BE2C (cell line): Measurements from ENCODE around the gene KLF8.

Source experiments
- DNase-seq: peaks from one replicate; pipeline ENCODE4 v3.0.0-alpha.2; 2020
- H3K27me3 ChIP-seq: fragments of 250-450 bp; sonication (Bioruptor Pico); 2 replicates; pipeline ENCODE4 v1.5.1; 2020; ENCODE audit warnings: mild to moderate bottlenecking
- H3K36me3 ChIP-seq: fragments of 250-450 bp; sonication (Bioruptor Pico); 2 replicates; pipeline ENCODE4 v1.5.1; 2020; ENCODE audit warnings: mild to moderate bottlenecking
- H3K4me1 ChIP-seq: fragments of 250-450 bp; sonication (Bioruptor Pico); 2 replicates; pipeline ENCODE4 v1.5.1; 2020
- H3K4me3 ChIP-seq: 2 replicates; pipeline ENCODE4 v1.5.1; 2011; ENCODE audit warnings: low read depth, low read length
- H3K9me3 ChIP-seq: fragments of 250-450 bp; sonication (Bioruptor Pico); 2 replicates; pipeline ENCODE4 v1.5.1; 2020
- TF ChIP-seq, protein P1 (sequence below): IDR thresholded peaks from 2 replicates; pipeline ENCODE4 v1.5.1; 2012; ENCODE audit warnings: mild to moderate bottlenecking, low read depth, low read length

The KLF8 gene

DNA sequence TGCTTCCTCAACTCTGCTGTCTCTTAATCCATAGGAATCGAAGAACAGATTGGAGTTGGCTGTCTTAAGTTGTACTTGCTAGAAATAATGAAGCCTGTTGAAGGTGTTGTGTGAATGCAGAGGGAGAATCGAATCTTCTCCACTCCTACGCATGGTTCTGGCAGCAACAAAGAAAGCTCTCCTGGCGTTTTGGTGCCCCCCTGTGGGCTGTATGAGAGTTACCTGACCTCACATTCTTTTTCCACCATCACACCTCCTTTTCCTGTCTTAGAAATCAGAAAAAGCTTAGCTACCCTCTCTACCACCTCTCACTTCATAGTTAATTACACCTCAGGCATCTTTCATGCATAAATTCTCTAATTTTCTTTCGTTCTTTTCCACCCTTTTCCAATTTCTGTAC is 16.3 kb downstream of the KLF8 start:
- TF ChIP-seq, protein P1, sequence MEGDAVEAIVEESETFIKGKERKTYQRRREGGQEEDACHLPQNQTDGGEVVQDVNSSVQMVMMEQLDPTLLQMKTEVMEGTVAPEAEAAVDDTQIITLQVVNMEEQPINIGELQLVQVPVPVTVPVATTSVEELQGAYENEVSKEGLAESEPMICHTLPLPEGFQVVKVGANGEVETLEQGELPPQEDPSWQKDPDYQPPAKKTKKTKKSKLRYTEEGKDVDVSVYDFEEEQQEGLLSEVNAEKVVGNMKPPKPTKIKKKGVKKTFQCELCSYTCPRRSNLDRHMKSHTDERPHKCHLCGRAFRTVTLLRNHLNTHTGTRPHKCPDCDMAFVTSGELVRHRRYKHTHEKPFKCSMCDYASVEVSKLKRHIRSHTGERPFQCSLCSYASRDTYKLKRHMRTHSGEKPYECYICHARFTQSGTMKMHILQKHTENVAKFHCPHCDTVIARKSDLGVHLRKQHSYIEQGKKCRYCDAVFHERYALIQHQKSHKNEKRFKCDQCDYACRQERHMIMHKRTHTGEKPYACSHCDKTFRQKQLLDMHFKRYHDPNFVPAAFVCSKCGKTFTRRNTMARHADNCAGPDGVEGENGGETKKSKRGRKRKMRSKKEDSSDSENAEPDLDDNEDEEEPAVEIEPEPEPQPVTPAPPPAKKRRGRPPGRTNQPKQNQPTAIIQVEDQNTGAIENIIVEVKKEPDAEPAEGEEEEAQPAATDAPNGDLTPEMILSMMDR = peak; percentile 67
- H3K36me3 ChIP-seq = no peaks in the 10 kb centered on the region
- no peaks in the 10 kb centered on the region for H3K4me1 ChIP-seq
- peak; percentile 40 for DNase-seq
- no peaks in the 10 kb centered on the region for H3K27me3 ChIP-seq
- no peaks in the 10 kb centered on the region for H3K9me3 ChIP-seq
- H3K4me3 ChIP-seq = no peak overlapping the region

DNA sequence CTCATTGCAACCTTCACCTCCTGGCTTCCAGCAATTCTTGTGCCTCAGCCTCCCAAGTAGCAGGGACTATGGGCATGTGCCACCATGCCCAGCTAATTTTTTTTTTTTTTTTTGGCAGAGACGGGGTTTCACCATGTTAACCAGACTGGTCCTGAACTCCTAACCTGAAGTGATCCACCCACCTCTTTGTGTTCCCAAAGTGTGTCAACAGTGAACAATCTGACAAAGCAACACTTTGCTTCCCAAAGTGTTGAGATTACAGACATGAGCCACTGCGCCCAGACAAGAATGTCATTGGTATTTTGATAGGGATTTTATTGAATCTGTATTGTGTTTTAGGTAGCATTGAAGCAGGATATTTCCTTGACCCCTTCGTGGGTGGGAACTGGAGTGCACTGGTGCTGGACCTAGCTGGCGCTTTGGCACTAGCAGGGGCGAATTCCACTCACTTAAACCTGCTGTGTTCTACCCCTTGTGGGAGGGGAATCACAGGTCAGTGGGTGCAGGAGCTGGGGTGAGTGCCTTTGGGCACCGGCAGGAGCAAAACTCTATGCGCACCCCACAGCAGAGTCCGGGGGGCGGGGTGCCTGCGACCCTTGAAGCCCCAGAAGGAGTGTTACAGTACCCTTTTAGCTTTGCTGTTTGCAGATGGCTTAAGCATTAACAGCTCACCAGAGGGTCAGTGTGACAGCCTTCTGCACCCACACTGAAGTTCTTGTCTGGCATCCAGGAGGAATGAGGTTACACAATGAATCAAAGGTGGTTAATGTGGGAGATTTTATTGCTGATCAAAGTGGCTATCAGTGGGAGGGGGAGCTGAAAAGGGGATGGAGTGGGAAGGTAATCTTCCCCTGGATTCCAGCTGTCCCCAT is 21.9 kb downstream of the KLF8 start:
- DNase-seq = no peak
- TF ChIP-seq, protein P1 = no peak
- no peak overlapping the region for H3K4me3 ChIP-seq
- H3K36me3 ChIP-seq = no peaks in the 10 kb centered on the region
- no peaks in the 10 kb centered on the region for H3K27me3 ChIP-seq
- H3K9me3 ChIP-seq = no peaks in the 10 kb centered on the region
- H3K4me1 ChIP-seq = no peaks in the 10 kb centered on the region

DNA sequence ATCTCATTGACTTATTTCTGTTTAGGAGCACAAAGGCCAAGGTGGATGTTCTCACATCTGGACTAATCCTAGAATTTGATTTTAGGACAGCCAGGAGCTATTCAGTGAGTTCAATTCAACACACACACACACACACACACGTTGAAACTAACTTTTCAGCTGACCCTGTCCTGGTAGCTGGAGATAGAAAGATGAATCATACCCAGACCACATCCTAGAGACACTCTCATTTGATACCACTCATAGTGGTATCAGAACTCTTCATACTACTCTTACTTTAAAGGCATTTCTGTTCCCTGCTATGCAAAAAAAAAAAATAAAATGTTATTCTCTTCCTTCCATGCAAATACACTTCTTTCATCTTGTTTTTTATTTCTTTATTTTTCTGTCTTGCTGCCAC is 36.7 kb downstream of the KLF8 start:
- Histone ChIP-seq H3K27me3 (no peaks in the 10 kb centered on the region), H3K9me3 (no peaks in the 10 kb centered on the region), H3K4me1 (no peaks in the 10 kb centered on the region), H3K36me3 (no peaks in the 10 kb centered on the region), H3K4me3 (no peak overlapping the region)
- TF ChIP-seq, protein P1 = no peak
- no peak for DNase-seq

DNA sequence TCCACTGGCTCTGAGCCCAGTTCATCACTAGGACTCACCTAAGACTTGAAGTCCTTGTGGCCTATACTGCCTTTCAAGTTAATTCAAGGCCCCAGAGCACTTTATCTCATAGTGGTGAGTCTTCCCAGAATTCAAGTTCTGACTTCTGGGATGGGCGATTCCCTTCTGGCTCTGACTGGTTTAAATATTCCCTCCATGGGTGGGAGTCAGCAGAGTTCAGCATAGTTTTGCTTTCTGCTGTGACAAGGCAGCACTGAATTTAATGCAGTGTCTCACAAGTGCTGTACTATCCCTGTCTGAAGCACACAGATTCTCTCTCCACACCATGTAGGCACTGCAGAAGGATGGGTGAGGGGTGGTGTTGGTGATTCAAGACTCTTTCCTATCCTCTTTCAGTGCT is 46.5 kb downstream of the KLF8 start:
- DNase-seq = no peak
- no peaks in the 10 kb centered on the region for H3K36me3 ChIP-seq
- H3K4me1 ChIP-seq = no peaks in the 10 kb centered on the region
- H3K4me3 ChIP-seq = no peak overlapping the region
- no peaks in the 10 kb centered on the region for H3K9me3 ChIP-seq
- TF ChIP-seq, protein P1 = no peak
- no peaks in the 10 kb centered on the region for H3K27me3 ChIP-seq

DNA sequence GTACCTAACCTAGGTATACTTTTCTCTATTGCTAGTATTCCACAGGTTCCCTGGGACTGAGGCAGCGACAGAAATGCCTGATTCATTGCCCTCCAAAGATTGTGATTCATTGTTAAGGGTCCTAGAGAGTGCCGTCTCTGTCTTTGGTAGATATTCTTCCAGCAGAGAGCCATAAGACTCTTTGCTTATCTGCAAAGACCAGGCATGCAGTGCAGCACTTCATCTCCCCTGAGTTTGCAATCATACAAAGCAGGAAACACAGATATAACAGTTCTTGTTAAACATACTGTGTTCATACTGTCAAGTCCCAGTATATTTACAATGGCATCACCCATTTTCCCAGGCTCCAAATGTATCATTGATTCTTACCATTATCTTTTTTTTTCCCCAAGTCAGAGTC is 47.7 kb downstream of the KLF8 start:
- Histone ChIP-seq H3K4me1 (no peaks in the 10 kb centered on the region), H3K4me3 (no peak overlapping the region), H3K27me3 (no peaks in the 10 kb centered on the region), H3K36me3 (no peaks in the 10 kb centered on the region), H3K9me3 (no peaks in the 10 kb centered on the region)
- no peak for DNase-seq
- TF ChIP-seq, protein P1 = no peak

DNA sequence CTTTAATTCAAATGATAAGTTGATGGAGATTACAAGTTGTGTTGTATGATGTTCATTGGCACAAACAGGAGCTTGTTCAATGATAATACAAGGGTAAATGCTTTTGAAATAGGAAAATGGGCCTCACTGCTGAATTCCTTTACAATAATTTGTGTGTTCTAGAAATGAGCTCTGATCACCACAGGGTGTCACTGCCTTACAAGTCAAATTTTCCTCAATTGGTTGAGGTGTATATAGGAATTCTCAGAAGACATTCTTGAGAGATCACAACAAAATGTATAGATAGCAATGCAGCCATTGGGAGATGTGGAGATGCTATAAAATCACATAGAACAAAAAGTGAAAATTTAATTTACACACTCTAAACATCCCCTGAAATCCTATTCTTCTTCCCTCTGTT is 49.6 kb downstream of the KLF8 start:
- H3K27me3 ChIP-seq = no peaks in the 10 kb centered on the region
- no peaks in the 10 kb centered on the region for H3K9me3 ChIP-seq
- H3K4me3 ChIP-seq = no peak overlapping the region
- H3K4me1 ChIP-seq = no peaks in the 10 kb centered on the region
- TF ChIP-seq, protein P1 = peak; percentile 32
- H3K36me3 ChIP-seq = no peaks in the 10 kb centered on the region
- no peak for DNase-seq
